ENCODE data around the gene PLEKHA5. TPM values are rescaled to one million over a fixed set of nuclear protein-coding genes. Genes with fewer than 3 reads are reported as not detected.

Gene PLEKHA5
- total RNA-seq, 2 donors from 2014 or later: 53.2 to 59.4 TPM

GRCh38 chr12:19150273-19150900, 20.9 kb downstream of the PLEKHA5 start:
- no peaks in the 10 kb centered on the region for H3K9me3 ChIP-seq
- no peak for TF ChIP-seq CTCF (IDR thresholded peaks at IDR 0.05)
- peak overlapping the region; percentile 60 to 88 for H3K27ac ChIP-seq
- H3K36me3 ChIP-seq: no peaks in the 10 kb centered on the region
- H3K4me3 ChIP-seq: no peak overlapping the region
- H3K27me3 ChIP-seq: no peaks in the 10 kb centered on the region
- H3K4me1 ChIP-seq: peaks cover 0 to 17% of the 10 kb centered on the region in 2 donors
- DNase-seq (ENCODE audit: low spot score): no peak

GRCh38 chr12:19151298-19151697, 21.8 kb downstream of the PLEKHA5 start:
- peaks cover 0 to 22% of the 10 kb centered on the region in 2 donors for H3K4me1 ChIP-seq

GRCh38 chr12:19153396-19153795, 23.9 kb downstream of the PLEKHA5 start:
- Histone ChIP-seq H3K27me3 (no peaks in the 10 kb centered on the region), H3K36me3 (no peaks in the 10 kb centered on the region), H3K4me3 (no peak overlapping the region), H3K9me3 (no peaks in the 10 kb centered on the region), H3K27ac (peak overlapping the region; percentile 3 to 88), H3K4me1 (peaks cover 0 to 30% of the 10 kb centered on the region in 2 donors)
- TF ChIP-seq CTCF (IDR thresholded peaks at IDR 0.05): no peak
- DNase-seq (ENCODE audit: low spot score): no peak

More at GRCh38 chr12:19151298-19151697, 21.8 kb downstream of the PLEKHA5 start:
- peak overlapping the region; percentile 60 to 88 for H3K27ac ChIP-seq
- no peaks in the 10 kb centered on the region for H3K36me3 ChIP-seq
- no peak for DNase-seq (ENCODE audit: low spot score)
- no peaks in the 10 kb centered on the region for H3K27me3 ChIP-seq
- no peak for TF ChIP-seq CTCF (IDR thresholded peaks at IDR 0.05)
- H3K4me3 ChIP-seq: no peak overlapping the region
- H3K9me3 ChIP-seq: no peaks in the 10 kb centered on the region

GRCh38 chr12:19154686-19155085, 25.2 kb downstream of the PLEKHA5 start:
- peaks cover 0 to 40% of the 10 kb centered on the region in 2 donors for H3K4me1 ChIP-seq
- peak overlapping the region; percentile 74 to 88 for H3K27ac ChIP-seq
- no peaks in the 10 kb centered on the region for H3K27me3 ChIP-seq
- H3K4me3 ChIP-seq: no peak overlapping the region
- TF ChIP-seq CTCF (IDR thresholded peaks at IDR 0.05): no peak
- no peak for DNase-seq (ENCODE audit: low spot score)
- H3K9me3 ChIP-seq: no peaks in the 10 kb centered on the region
- H3K36me3 ChIP-seq: no peaks in the 10 kb centered on the region

- no peaks in the 10 kb centered on the region for H3K27me3 ChIP-seq
- TF ChIP-seq CTCF (IDR thresholded peaks at IDR 0.05): no peak
- H3K9me3 ChIP-seq: no peaks in the 10 kb centered on the region
- no peak overlapping the region for H3K4me3 ChIP-seq
- H3K4me1 ChIP-seq: peaks cover 0 to 34% of the 10 kb centered on the region in 2 donors
- no peak for DNase-seq (ENCODE audit: low spot score)
- no peaks in the 10 kb centered on the region for H3K36me3 ChIP-seq
- H3K27ac ChIP-seq: peak overlapping the region; percentile 74 to 88
Measured at GRCh38 chr12:19155981-19156734, 26.6 kb downstream of the PLEKHA5 start.

Data from right atrium auricular region (tissue), 2 donors.